Keratinocyte (primary cell): ENCODE measurements around the gene ADARB2. TPM values are rescaled to one million over a fixed set of nuclear protein-coding genes. Genes with fewer than 3 reads are reported as not detected.

ENCODE experiments used
- DNase-seq: peaks from one replicate; pipeline ENCODE4 v3.0.0-alpha.2; 2011; ENCODE audit warnings: low read depth, missing footprints, low spot score
- FAIRE-seq: peaks from 2 replicates; lab custom pipeline; 2011; peaks lifted over from hg19 to GRCh38; lab: Jason Lieb, UNC
- H2AFZ ChIP-seq: 2 replicates; pipeline ENCODE4 v1.6.0; 2012; ENCODE audit warnings: low read length, control low read depth, inconsistent platforms; ENCODE audit not compliant: control insufficient read depth
- H3K27ac ChIP-seq: 2 replicates; pipeline ENCODE4 v1.5.1; 2011; ENCODE audit warnings: low read length; ENCODE audit not compliant: control insufficient read depth, insufficient read depth
- H3K27me3 ChIP-seq: 3 replicates; pipeline ENCODE4 v1.6.0; 2011; ENCODE audit warnings: low read length; ENCODE audit not compliant: control insufficient read depth, insufficient read depth; ENCODE audit errors: extremely low read depth
- H3K36me3 ChIP-seq, 2 experiments: 2 replicates in 1 of 2; 3 replicates in 1 of 2; pipeline ENCODE4 v1.5.1; 2011; ENCODE audit warnings: low read length in 2 of 2, mild to moderate bottlenecking in 1 of 2; ENCODE audit not compliant: control insufficient read depth in 2 of 2, insufficient read depth in 2 of 2; ENCODE audit errors: extremely low read depth in 1 of 2
- H3K4me1 ChIP-seq: 3 replicates; pipeline ENCODE4 v1.5.1; 2011; ENCODE audit warnings: low read length; ENCODE audit not compliant: control insufficient read depth, insufficient read depth; ENCODE audit errors: extremely low read depth
- H3K4me2 ChIP-seq: 3 replicates; pipeline ENCODE4 v1.6.0; 2011; ENCODE audit warnings: low read depth, low read length; ENCODE audit not compliant: control insufficient read depth, insufficient read depth; ENCODE audit errors: extremely low read depth
- H3K4me3 ChIP-seq, 3 experiments: fragments of 200-600 bp in 1 of 3; sonication (generic) in 1 of 3; 2 replicates in 2 of 3; 3 replicates in 1 of 3; pipeline ENCODE4 v1.5.1; 2011 to 2016; ENCODE audit warnings: low read length in 3 of 3, mild to moderate bottlenecking in 3 of 3, control low read depth in 2 of 3, inconsistent platforms in 1 of 3, low read depth in 1 of 3, mixed read lengths in 1 of 3, mixed run types in 1 of 3, moderate library complexity in 1 of 3; ENCODE audit not compliant: control insufficient read depth in 2 of 3, insufficient read depth in 2 of 3; ENCODE audit errors: extremely low read depth in 1 of 3
- H3K79me2 ChIP-seq: 2 replicates; pipeline ENCODE4 v1.6.0; 2012; ENCODE audit warnings: low read length; ENCODE audit not compliant: control insufficient read depth, insufficient read depth
- H3K9ac ChIP-seq: 3 replicates; pipeline ENCODE4 v1.6.0; 2011; ENCODE audit warnings: low read length; ENCODE audit not compliant: control insufficient read depth, insufficient read depth; ENCODE audit errors: extremely low read depth
- H3K9me1 ChIP-seq: 3 replicates; pipeline ENCODE4 v1.6.0; 2011; ENCODE audit warnings: low read length; ENCODE audit not compliant: control insufficient read depth, insufficient read depth; ENCODE audit errors: extremely low read depth
- H3K9me3 ChIP-seq: 2 replicates; pipeline ENCODE4 v1.5.1; 2012; ENCODE audit warnings: low read depth, low read length; ENCODE audit not compliant: control insufficient read depth
- H4K20me1 ChIP-seq: 3 replicates; pipeline ENCODE4 v1.6.0; 2011; ENCODE audit warnings: low read length; ENCODE audit not compliant: control insufficient read depth, insufficient read depth; ENCODE audit errors: extremely low read depth
- EZH2 ChIP-seq: IDR thresholded peaks from one replicate; pipeline ENCODE4 v1.6.1; 2012; ENCODE audit warnings: inconsistent platforms, mild to moderate bottlenecking, low read length, moderate library complexity
- dilution Hi-C: fragments of 300-500 bp; cut with MboI; formaldehyde crosslinking; loops from one replicate; pipeline ENCODE4 v1.7.0; 2020; ENCODE audit warnings: low sequenced_read_pairs; ENCODE audit not compliant: extremely low pct_ligation_motif_present
- polyA plus RNA-seq, 5 experiments: library from polyadenylated mRNA; depleted of rRNA in 3 of 5; stranded (reverse) in 3 of 5; stranded (forward) in 1 of 5; unstranded in 1 of 5; fragments of >200 nt; gene quantifications; 1 replicate in 1 of 5; 2 replicates in 3 of 5; 3 replicates in 1 of 5; pipeline versions ENCODE4 v1.2.1 to v1.2.3, GENCODE V29; 2011 to 2012; ENCODE audit warnings: missing spikeins in 2 of 5, low read depth in 1 of 5, low replicate concordance in 1 of 5
- TF ChIP-seq, protein P1 (sequence below), 3 experiments: IDR thresholded peaks in 1 of 3; conservative IDR thresholded peaks in 1 of 3; optimal IDR thresholded peaks in 1 of 3; 2 replicates in 2 of 3; 3 replicates in 1 of 3; pipeline versions ENCODE3 to v1.5.1; 2011; ENCODE audit warnings: low read length in 3 of 3, mild to moderate bottlenecking in 3 of 3, moderate library complexity in 2 of 3, control low read depth in 1 of 3, inconsistent platforms in 1 of 3; ENCODE audit not compliant: insufficient read depth in 2 of 3; ENCODE audit errors: extremely low read depth in 1 of 3

Gene ADARB2
- polyA plus RNA-seq, 1 donor (not counting 4 experiments of a cell fraction or from before 2014, with no cell fraction given), result not detected

DNA sequence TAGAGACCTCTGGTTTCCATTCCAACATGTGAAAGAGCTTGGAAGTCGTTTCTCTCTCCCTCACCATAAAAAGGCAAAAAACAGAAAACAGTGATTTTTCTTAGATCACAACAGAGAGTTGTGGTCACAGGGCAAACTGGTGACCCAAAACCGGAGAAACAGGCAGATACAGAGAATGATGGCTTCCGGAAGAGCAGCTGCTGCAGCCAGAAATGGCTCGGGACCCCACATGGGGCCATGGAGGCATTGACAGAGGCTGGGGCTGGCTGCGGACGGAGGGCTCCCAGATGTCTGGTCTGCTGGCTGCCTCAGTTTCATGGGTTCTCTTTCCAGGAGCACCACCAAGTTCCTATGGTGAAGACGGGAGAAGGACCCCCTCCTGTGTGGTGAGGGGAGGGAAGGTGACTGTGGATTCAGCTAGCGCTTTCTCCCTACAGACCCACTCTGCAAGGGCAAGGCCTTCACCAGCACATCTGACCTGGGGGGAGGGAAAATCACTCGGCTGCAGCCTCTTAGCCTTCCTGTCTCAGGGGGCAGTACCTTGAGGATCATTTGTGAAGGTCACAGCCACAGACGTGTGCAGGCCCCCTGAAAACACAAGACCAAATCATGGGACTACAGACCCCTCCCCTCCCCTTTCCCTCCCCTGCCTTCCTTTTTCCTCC lies 599.7 kb downstream of the ADARB2 start:
- H3K4me2 ChIP-seq, result no peak overlapping the region
- no peak overlapping the region for H2AFZ ChIP-seq
- H3K9me3 ChIP-seq, result no peaks in the 10 kb centered on the region
- no peak overlapping the region for H3K4me3 ChIP-seq
- dilution Hi-C loops, result no loop called here
- H4K20me1 ChIP-seq, result no peaks in the 10 kb centered on the region
- H3K27ac ChIP-seq, result no peak overlapping the region
- H3K79me2 ChIP-seq, result no peaks in the 10 kb centered on the region
- H3K36me3 ChIP-seq, result peaks cover 0 to 1% of the 10 kb centered on the region in 2 experiments
- no peak for TF ChIP-seq EZH2
- TF ChIP-seq, protein P1, sequence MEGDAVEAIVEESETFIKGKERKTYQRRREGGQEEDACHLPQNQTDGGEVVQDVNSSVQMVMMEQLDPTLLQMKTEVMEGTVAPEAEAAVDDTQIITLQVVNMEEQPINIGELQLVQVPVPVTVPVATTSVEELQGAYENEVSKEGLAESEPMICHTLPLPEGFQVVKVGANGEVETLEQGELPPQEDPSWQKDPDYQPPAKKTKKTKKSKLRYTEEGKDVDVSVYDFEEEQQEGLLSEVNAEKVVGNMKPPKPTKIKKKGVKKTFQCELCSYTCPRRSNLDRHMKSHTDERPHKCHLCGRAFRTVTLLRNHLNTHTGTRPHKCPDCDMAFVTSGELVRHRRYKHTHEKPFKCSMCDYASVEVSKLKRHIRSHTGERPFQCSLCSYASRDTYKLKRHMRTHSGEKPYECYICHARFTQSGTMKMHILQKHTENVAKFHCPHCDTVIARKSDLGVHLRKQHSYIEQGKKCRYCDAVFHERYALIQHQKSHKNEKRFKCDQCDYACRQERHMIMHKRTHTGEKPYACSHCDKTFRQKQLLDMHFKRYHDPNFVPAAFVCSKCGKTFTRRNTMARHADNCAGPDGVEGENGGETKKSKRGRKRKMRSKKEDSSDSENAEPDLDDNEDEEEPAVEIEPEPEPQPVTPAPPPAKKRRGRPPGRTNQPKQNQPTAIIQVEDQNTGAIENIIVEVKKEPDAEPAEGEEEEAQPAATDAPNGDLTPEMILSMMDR (optimal IDR thresholded peaks at IDR 0.05 in 1 of 3, IDR thresholded peaks at IDR 0.05 in 1 of 3, conservative IDR thresholded peaks at IDR 0.05 in 1 of 3; ENCODE audit: extremely low read depth in 1 of 3, insufficient read depth in 2 of 3, low read length in 3 of 3), result no peak
- no peaks in the 10 kb centered on the region for H3K4me1 ChIP-seq
- H3K9ac ChIP-seq, result no peak overlapping the region
- DNase-seq (no peak), FAIRE-seq (no peak)
- no peaks in the 10 kb centered on the region for H3K27me3 ChIP-seq
- H3K9me1 ChIP-seq, result no peaks in the 10 kb centered on the region

DNA sequence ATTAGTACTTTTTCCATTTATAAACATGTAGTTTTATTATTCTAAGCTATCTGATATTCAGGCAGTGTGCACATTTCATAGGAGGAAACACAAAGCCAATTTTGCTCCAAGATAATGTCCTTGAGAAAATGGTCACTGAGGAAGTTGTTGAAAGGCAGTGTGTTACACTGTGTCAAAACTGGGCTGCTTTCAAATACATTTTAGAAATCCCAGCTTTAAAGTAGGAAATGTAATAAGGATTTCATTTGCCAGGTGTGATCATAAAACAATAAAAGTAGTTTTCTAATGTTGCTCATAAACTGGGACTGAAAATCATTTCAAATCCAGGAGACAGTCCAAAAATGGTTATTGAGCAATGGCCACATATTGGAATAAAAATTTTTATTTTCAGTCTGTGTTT lies 601.1 kb downstream of the ADARB2 start:
- TF ChIP-seq, protein P1 (optimal IDR thresholded peaks at IDR 0.05 in 1 of 3, IDR thresholded peaks at IDR 0.05 in 1 of 3, conservative IDR thresholded peaks at IDR 0.05 in 1 of 3; ENCODE audit: extremely low read depth in 1 of 3, insufficient read depth in 2 of 3, low read length in 3 of 3), result no peak
- TF ChIP-seq EZH2, result no peak
- H3K27me3 ChIP-seq, result no peaks in the 10 kb centered on the region
- DNase-seq, result no peak
- H3K9ac ChIP-seq, result no peak overlapping the region
- H3K27ac ChIP-seq, result no peak overlapping the region
- H3K36me3 ChIP-seq, result peaks cover 3 to 4% of the 10 kb centered on the region in 2 experiments
- dilution Hi-C loops, result no loop called here
- H4K20me1 ChIP-seq, result no peaks in the 10 kb centered on the region
- H3K79me2 ChIP-seq, result no peaks in the 10 kb centered on the region
- H3K9me3 ChIP-seq, result no peaks in the 10 kb centered on the region
- H2AFZ ChIP-seq, result no peak overlapping the region
- no peaks in the 10 kb centered on the region for H3K9me1 ChIP-seq
- H3K4me2 ChIP-seq, result no peak overlapping the region
- no peaks in the 10 kb centered on the region for H3K4me1 ChIP-seq
- FAIRE-seq, result no peak
- H3K4me3 ChIP-seq, result no peak overlapping the region
